Liver (tissue), 9 donors: ENCODE data around the gene UGCG. TPM values are rescaled to one million over a fixed set of nuclear protein-coding genes. Genes with fewer than 3 reads are reported as not detected.

Experiments used
- DNase-seq: peaks from one replicate; pipeline ENCODE4 v3.0.0-alpha.2; 2017; ENCODE audit warnings: low spot score
- H3K27ac ChIP-seq, 2 donors: one replicate each; pipeline ENCODE4 v1.7.0; 2013; ENCODE audit warnings: inconsistent platforms in 2 of 2, low read length in 2 of 2, control low read depth in 1 of 2, low read depth in 1 of 2, mild to moderate bottlenecking in 1 of 2
- H3K27me3 ChIP-seq, 4 donors: one replicate each; pipeline versions ENCODE4 v1.6.1 to v1.7.0; 2013; ENCODE audit warnings: low read length in 3 of 4, inconsistent platforms in 1 of 4, mild to moderate bottlenecking in 1 of 4, moderate library complexity in 1 of 4; ENCODE audit not compliant: control insufficient read depth in 4 of 4, insufficient read depth in 4 of 4
- H3K36me3 ChIP-seq, 4 donors: one replicate each; pipeline versions ENCODE4 v1.6.1 to v1.7.0; 2013; ENCODE audit warnings: low read length in 3 of 4, mild to moderate bottlenecking in 3 of 4, low read depth in 1 of 4, moderate library complexity in 1 of 4; ENCODE audit not compliant: control insufficient read depth in 4 of 4, insufficient read depth in 3 of 4
- H3K4me1 ChIP-seq, 4 donors: one replicate each; pipeline versions ENCODE4 v1.6.1 to v1.7.0; 2013; ENCODE audit warnings: low read length in 3 of 4, mild to moderate bottlenecking in 3 of 4, moderate library complexity in 1 of 4; ENCODE audit not compliant: control insufficient read depth in 4 of 4, insufficient read depth in 4 of 4
- H3K4me3 ChIP-seq, 3 donors: one replicate each; pipeline versions ENCODE4 v1.6.1 to v1.7.0; 2013; ENCODE audit warnings: low read length in 3 of 3, control low read depth in 1 of 3, low read depth in 1 of 3, mild to moderate bottlenecking in 1 of 3
- H3K9ac ChIP-seq, 2 donors: one replicate each; pipeline ENCODE4 v1.7.0; 2013; ENCODE audit warnings: low read length in 2 of 2, mild to moderate bottlenecking in 2 of 2, moderate library complexity in 2 of 2, control low read depth in 1 of 2, low read depth in 1 of 2
- H3K9me3 ChIP-seq, 4 donors: one replicate each; pipeline versions ENCODE4 v1.6.1 to v1.7.0; 2013; ENCODE audit warnings: low read length in 3 of 4; ENCODE audit not compliant: control insufficient read depth in 4 of 4
- EGR1 ChIP-seq, 2 donors: IDR thresholded peaks; 2 replicates each; pipeline ENCODE4 v1.6.1; 2016 to 2018; ENCODE audit warnings: antibody characterized with exemption in 2 of 2, low read depth in 2 of 2
- FOXA1 ChIP-seq: IDR thresholded peaks from 2 replicates; pipeline ENCODE4 v1.6.1; 2016; ENCODE audit warnings: antibody characterized with exemption
- FOXA2 ChIP-seq: IDR thresholded peaks from 2 replicates; pipeline ENCODE4 v1.6.1; 2016; ENCODE audit warnings: antibody characterized with exemption
- GABPA ChIP-seq, 2 donors: IDR thresholded peaks in 1 of 2; conservative IDR thresholded peaks in 1 of 2; 2 replicates each; pipeline ENCODE4 v1.6.1; 2016; ENCODE audit warnings: antibody characterized with exemption in 2 of 2, mild to moderate bottlenecking in 1 of 2, moderate library complexity in 1 of 2
- HNF4A ChIP-seq, 2 donors: conservative IDR thresholded peaks; 2 replicates each; pipeline ENCODE4 v1.6.1; 2016; ENCODE audit warnings: antibody characterized with exemption in 2 of 2, mild to moderate bottlenecking in 2 of 2
- JUND ChIP-seq, 2 donors: IDR thresholded peaks; 2 replicates each; pipeline ENCODE4 v1.6.1; 2016; ENCODE audit warnings: antibody characterized with exemption in 2 of 2
- NR2F2 ChIP-seq: IDR thresholded peaks from 2 replicates; pipeline ENCODE4 v1.6.1; 2016; ENCODE audit warnings: antibody characterized with exemption
- RAD21 ChIP-seq, 2 donors: IDR thresholded peaks; 2 replicates each; pipeline ENCODE4 v1.6.1; 2016; ENCODE audit warnings: antibody characterized with exemption in 2 of 2, mild to moderate bottlenecking in 2 of 2
- RXRA ChIP-seq, 2 donors: IDR thresholded peaks; 2 replicates each; pipeline ENCODE4 v1.6.1; 2017 to 2018; ENCODE audit warnings: antibody characterized with exemption in 2 of 2, mild to moderate bottlenecking in 1 of 2
- SP1 ChIP-seq: IDR thresholded peaks from 2 replicates; pipeline ENCODE4 v1.6.1; 2018; ENCODE audit warnings: antibody characterized with exemption, mild to moderate bottlenecking
- TAF1 ChIP-seq: conservative IDR thresholded peaks from 2 replicates; pipeline ENCODE4 v1.6.1; 2016; ENCODE audit warnings: antibody characterized with exemption, mild to moderate bottlenecking
- YY1 ChIP-seq: IDR thresholded peaks from 2 replicates; pipeline ENCODE4 v1.6.1; 2016; ENCODE audit warnings: antibody characterized with exemption, mild to moderate bottlenecking
- WGBS: extraction: QIAGEN DNeasy Blood & Tissue Kit; methylation state at CpG from one replicate; pipeline ENCODE4 v1.1.7; 2013; 5-methylcytosine and 5-hydroxymethylcytosine counted together
- polyA plus RNA-seq, 2 donors: library from polyadenylated mRNA; stranded (reverse) in 1 of 2; unstranded in 1 of 2; fragments of 200-250 nt in 1 of 2; fragments of >200 nt in 1 of 2; fragmentation: Nextera tagmentation in 1 of 2; extraction: Ambion mirVana in 1 of 2; gene quantifications; one replicate each; pipeline versions ENCODE4 v1.2.1 to v1.2.3, GENCODE V29; 2013 to 2015
- total RNA-seq, 2 donors: library from RNA; depleted of rRNA; stranded (reverse); fragments of >200 nt; gene quantifications; one replicate each; pipeline ENCODE4 v1.2.3, GENCODE V29; 2014
- TF ChIP-seq, protein P1 (sequence below): fragments of 150-350 bp; IDR thresholded peaks from 2 replicates; pipeline ENCODE4 v1.5.1; 2017; ENCODE audit warnings: improper control_type of control experiment, low read depth, low read length; ENCODE audit not compliant: missing input control
- TF ChIP-seq, protein P2 (sequence below): IDR thresholded peaks from 2 replicates; pipeline ENCODE4 v1.6.1; 2016; ENCODE audit warnings: antibody characterized with exemption
- TF ChIP-seq, protein P3 (sequence below): IDR thresholded peaks from 2 replicates; pipeline ENCODE4 v1.6.1; 2016; ENCODE audit warnings: antibody characterized with exemption, mild to moderate bottlenecking
- TF ChIP-seq, protein P4 (sequence below): IDR thresholded peaks from 2 replicates; pipeline ENCODE4 v1.6.1; 2016; ENCODE audit warnings: antibody characterized with exemption
- donor health status: healthy.
- donor health status: healthy.
- donor health status: healthy.
- donor health status: healthy.
- donor health status: healthy.

UGCG gene
- total and polyA plus RNA-seq, 4 donors: 5.2 to 44.2 (median 12.0) TPM

DNA sequence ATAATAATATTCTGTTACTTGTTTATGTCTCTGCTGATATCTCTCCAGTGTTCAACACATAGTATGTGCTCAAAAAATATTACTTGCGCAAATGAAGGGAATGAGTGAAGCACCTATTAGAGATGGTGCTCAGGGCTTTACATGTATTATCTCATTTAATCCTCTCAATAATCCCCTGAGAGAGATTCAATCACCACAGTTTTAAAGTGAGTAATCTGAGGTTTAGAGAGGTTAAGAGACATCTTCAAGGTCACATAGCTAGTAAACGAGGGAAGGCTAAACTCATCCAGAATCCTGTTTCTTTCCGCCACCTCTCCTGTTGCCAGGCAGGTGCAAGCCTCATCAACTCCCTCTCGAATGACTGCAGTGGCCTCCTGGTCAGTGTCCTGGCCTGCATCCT, 82.0 kb downstream of the UGCG start:
- H3K27me3 ChIP-seq: no peaks in the 10 kb centered on the region
- H3K27ac ChIP-seq: no peak overlapping the region
- WGBS: 70% methylated on average over 4 of the region's 4 CpGs
- TF ChIP-seq SP1 (no peak), GABPA (IDR thresholded peaks at IDR 0.05 in 1 of 2, conservative IDR thresholded peaks at IDR 0.05 in 1 of 2) (no peak)
- TF ChIP-seq, protein P1, sequence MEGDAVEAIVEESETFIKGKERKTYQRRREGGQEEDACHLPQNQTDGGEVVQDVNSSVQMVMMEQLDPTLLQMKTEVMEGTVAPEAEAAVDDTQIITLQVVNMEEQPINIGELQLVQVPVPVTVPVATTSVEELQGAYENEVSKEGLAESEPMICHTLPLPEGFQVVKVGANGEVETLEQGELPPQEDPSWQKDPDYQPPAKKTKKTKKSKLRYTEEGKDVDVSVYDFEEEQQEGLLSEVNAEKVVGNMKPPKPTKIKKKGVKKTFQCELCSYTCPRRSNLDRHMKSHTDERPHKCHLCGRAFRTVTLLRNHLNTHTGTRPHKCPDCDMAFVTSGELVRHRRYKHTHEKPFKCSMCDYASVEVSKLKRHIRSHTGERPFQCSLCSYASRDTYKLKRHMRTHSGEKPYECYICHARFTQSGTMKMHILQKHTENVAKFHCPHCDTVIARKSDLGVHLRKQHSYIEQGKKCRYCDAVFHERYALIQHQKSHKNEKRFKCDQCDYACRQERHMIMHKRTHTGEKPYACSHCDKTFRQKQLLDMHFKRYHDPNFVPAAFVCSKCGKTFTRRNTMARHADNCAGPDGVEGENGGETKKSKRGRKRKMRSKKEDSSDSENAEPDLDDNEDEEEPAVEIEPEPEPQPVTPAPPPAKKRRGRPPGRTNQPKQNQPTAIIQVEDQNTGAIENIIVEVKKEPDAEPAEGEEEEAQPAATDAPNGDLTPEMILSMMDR: no peak
- TF ChIP-seq, protein P2, sequence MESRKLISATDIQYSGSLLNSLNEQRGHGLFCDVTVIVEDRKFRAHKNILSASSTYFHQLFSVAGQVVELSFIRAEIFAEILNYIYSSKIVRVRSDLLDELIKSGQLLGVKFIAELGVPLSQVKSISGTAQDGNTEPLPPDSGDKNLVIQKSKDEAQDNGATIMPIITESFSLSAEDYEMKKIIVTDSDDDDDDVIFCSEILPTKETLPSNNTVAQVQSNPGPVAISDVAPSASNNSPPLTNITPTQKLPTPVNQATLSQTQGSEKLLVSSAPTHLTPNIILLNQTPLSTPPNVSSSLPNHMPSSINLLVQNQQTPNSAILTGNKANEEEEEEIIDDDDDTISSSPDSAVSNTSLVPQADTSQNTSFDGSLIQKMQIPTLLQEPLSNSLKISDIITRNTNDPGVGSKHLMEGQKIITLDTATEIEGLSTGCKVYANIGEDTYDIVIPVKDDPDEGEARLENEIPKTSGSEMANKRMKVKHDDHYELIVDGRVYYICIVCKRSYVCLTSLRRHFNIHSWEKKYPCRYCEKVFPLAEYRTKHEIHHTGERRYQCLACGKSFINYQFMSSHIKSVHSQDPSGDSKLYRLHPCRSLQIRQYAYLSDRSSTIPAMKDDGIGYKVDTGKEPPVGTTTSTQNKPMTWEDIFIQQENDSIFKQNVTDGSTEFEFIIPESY: no peak
- no peak overlapping the region for H3K4me3 ChIP-seq
- H3K36me3 ChIP-seq: no peaks in the 10 kb centered on the region
- DNase-seq: no peak
- peaks cover 0 to 9% (median 4%) of the 10 kb centered on the region in 4 donors for H3K4me1 ChIP-seq
- no peak overlapping the region for H3K9ac ChIP-seq
- no peaks in the 10 kb centered on the region for H3K9me3 ChIP-seq

DNA sequence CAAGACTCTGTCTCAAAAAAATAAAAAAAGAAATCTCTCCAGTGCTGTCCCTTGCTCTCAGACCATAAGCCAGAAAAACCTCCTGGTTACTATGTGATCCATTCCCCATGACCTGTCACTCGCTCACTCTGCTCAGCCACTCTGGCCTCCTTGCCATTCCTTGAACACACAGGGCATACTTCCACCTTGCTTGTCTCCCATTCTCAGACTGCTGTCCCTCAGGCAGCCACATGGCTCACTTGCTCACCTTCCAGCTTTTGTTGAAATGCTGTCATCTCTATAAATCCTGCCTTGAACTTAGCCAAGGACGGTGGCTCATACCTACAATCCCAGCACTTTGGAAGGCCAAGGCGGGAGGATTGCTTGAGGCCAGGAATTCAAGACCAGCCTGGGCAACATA, 82.9 kb downstream of the UGCG start:
- Histone ChIP-seq H3K27me3 (no peaks in the 10 kb centered on the region), H3K9ac (no peak overlapping the region), H3K4me1 (peaks cover 0 to 6% (median 3%) of the 10 kb centered on the region in 4 donors), H3K4me3 (no peak overlapping the region), H3K9me3 (no peaks in the 10 kb centered on the region), H3K27ac (no peak overlapping the region), H3K36me3 (no peaks in the 10 kb centered on the region)
- 96% methylated on average over 3 of the region's 3 CpGs for WGBS
- no peak for DNase-seq
- no peak for TF ChIP-seq EGR1 (IDR thresholded peaks at IDR 0.05; ENCODE audit: low read depth in 2 of 2)
- no peak for TF ChIP-seq FOXA1
- TF ChIP-seq SP1: no peak
- TF ChIP-seq, protein P1: no peak
- no peak for TF ChIP-seq TAF1
- TF ChIP-seq, protein P2: no peak
- no peak for TF ChIP-seq FOXA2
- TF ChIP-seq RAD21 (IDR thresholded peaks at IDR 0.05): no peak
- no peak for TF ChIP-seq RXRA (IDR thresholded peaks at IDR 0.05)
- no peak for TF ChIP-seq YY1
- no peak for TF ChIP-seq NR2F2
- no peak for TF ChIP-seq JUND (IDR thresholded peaks at IDR 0.05)
- TF ChIP-seq, protein P3, sequence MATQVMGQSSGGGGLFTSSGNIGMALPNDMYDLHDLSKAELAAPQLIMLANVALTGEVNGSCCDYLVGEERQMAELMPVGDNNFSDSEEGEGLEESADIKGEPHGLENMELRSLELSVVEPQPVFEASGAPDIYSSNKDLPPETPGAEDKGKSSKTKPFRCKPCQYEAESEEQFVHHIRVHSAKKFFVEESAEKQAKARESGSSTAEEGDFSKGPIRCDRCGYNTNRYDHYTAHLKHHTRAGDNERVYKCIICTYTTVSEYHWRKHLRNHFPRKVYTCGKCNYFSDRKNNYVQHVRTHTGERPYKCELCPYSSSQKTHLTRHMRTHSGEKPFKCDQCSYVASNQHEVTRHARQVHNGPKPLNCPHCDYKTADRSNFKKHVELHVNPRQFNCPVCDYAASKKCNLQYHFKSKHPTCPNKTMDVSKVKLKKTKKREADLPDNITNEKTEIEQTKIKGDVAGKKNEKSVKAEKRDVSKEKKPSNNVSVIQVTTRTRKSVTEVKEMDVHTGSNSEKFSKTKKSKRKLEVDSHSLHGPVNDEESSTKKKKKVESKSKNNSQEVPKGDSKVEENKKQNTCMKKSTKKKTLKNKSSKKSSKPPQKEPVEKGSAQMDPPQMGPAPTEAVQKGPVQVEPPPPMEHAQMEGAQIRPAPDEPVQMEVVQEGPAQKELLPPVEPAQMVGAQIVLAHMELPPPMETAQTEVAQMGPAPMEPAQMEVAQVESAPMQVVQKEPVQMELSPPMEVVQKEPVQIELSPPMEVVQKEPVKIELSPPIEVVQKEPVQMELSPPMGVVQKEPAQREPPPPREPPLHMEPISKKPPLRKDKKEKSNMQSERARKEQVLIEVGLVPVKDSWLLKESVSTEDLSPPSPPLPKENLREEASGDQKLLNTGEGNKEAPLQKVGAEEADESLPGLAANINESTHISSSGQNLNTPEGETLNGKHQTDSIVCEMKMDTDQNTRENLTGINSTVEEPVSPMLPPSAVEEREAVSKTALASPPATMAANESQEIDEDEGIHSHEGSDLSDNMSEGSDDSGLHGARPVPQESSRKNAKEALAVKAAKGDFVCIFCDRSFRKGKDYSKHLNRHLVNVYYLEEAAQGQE: no peak
- TF ChIP-seq, protein P4, sequence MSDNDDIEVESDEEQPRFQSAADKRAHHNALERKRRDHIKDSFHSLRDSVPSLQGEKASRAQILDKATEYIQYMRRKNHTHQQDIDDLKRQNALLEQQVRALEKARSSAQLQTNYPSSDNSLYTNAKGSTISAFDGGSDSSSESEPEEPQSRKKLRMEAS: no peak
- no peak for TF ChIP-seq HNF4A (conservative IDR thresholded peaks at IDR 0.05)
